ENCODE results near the gene CCDC187.
A peak's percentile ranks its signal among the peaks of the same experiment; 100 is the strongest.

The CCDC187 gene

DNA sequence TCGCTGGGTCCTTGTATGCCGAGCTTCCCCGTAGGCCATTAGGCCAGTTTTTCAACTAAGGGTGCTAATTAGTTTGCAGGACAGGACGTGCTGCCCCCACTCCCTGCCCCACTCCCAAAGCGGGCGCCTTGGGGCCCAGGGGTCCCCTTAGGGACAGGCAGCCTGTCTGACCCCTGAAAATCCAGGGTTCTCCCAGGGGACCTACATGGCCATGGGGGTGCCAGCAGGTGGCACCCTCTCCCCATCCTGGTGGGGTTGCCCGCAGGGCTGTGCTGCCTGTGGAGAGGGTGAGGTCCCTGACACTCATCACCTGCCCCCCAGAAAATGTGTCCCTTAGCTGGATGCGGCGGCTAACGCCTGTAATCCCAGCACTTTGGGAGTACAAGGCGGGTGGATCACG is 8.5 kb upstream of the CCDC187 start:
- peak in 28 of 58 donors; percentile 10 to 51 (median 24) for DNase-seq

DNA sequence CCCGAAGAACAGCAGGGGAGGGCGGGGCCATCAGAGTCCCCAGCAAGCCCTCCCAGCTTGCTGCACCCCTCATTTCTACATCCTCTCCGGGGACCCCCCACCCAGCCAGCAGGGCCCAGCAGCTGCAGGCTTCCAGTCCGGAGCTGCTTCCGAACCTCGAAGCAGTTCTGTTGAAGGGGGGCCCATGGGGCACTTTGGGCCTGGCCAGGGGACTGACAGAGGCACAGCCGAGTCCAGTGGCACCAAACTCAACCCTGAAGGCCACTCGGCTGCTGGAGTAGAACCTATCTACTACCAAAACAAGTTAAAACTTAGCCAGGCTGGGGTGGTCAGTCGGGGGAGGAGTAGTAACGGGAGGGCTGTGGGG is 8.1 kb upstream of the CCDC187 start:
- DNase-seq, result no peak

DNA sequence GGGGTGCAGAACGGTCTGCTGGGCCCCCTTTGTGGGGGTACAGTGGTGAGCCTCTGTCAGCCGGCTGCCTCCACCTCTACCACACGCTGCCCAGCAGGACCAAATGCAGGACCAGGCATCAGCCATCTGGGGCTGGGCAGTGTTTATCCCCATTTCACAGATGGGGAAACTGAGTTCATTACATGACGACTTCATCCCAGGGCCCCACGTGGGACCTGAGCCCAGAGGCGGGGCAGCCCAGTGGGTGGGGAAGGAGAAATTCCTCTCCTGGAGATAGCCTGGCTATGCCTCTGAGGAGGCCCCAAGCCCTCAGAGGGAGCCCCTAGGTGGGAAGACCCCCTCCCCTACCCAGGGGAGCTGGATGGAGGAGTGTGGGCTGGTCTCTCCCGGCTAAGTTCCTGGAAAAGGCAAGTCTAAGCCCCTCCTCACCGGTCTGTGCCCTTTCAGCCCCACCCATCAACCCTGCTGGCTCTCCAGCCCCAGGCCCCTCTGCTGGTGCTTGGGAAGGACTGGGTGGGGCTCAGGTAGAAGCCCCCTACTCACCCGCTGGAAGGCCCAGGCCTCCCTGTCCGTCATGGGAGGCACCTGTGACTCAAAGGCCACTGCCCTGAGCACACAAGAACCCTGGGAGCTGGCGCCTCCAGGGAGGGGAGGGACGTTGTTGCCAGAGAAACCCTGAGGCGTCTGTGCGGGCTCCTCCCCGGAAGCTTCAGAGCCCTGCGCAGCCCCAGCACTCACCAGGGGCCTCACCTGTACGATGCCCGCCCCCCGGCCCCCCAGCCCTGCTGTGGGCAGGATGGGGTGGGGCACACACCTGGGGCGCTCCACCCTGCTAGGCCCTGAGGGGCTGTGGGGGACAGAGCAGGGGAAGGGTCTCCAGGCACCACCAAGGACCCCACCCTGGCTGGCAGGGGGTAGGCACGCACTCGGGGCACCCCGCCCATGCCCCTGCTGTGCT is 7.4 kb upstream of the CCDC187 start:
- no peak for DNase-seq

DNA sequence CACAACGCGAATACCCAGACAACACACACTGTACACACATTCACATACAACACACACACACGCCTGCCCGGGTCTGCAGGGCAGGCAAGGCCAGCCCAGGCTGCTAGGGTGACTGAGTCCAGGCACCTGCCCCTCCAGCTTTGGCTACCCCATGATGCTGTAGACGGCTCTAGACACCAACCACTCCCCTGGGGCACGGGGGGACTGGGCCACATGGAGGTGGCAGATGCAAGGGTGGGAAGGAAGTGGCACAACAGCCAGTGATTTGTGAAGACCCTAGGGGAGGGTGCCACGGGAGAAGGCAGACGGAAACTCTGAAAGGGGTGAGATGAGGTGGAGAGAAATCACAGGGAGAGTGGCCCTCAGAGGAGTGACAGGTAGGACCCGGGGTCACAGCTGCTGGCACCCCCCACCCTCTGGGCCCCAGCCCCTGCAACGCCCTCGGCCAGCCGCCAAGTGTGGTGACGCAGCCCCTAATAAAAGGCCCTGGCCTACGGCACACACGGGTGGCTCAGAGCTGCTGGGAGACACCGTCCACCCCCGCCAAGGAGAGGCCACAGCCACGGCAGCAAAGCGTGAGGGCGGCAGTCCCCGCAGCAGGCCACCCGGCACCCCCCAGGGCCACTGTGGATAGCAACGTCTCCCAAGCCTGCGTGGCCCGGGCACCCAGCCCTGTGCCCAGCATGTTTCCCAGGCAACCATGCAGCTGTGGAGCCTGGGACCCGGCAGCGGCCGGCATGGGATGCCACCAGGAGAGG is 6.6 kb upstream of the CCDC187 start:
- DNase-seq, result no peak

DNA sequence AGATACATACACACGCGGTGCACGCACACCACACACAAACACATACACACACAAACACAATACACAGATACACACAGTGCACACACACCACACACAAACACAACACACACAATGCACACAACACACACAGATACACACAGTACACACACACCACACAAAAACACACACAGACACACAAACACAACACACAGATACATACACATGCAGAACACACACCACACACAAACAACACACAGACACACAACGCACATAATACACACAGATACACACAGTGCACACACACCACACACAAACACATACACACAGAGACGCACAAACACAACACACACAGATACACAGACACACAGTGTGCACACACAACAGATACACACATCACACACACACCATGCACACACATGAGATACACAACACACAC is 5.9 kb upstream of the CCDC187 start:
- no peak for DNase-seq

DNA sequence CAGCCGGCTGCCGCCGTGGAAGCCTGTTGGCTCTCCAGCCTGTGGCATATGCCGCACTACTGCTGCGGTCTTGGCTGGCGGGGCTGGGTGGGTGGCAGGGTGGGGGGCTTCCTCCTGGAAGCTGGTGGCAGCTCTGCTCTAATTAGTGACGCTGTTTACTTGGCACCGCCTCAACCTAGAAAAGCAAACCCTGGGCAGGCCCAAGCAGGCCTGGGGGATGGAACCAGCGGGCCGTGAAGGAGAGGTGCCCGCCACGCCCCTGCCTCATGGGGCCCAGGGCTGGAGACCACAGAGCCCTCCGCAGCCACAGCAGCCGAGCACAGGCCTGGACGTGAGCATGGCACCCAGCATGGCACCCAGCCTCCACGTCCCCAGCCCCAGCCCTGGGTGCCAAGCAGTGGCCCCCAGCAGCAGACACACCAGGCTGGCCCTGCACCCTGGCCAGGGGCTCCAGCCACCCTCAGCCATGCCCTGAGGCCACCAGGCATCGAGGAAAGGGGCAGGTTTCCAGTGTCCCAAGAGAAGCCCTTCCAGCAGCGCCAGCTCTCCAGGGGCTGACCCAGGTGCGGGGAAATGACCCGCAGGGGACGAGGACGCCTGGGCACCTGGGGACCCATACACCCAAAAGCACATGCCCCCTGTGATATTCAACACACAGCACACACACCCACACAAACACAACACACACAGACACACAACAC is 5.4 kb upstream of the CCDC187 start:
- DNase-seq, result no peak

DNA sequence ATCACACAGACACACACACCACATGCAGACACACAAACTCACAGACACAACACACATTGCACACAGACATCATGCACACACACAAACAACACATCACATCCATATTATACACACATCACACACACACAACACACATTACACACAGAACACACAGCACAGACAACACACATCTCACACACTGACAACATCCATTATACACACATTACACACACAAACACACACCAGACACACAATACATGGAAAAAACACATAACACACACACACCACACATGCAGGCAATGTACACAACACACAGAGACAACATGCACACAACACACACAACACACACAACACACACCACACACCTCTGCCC is 4.8 kb upstream of the CCDC187 start:
- DNase-seq, result no peak

DNA sequence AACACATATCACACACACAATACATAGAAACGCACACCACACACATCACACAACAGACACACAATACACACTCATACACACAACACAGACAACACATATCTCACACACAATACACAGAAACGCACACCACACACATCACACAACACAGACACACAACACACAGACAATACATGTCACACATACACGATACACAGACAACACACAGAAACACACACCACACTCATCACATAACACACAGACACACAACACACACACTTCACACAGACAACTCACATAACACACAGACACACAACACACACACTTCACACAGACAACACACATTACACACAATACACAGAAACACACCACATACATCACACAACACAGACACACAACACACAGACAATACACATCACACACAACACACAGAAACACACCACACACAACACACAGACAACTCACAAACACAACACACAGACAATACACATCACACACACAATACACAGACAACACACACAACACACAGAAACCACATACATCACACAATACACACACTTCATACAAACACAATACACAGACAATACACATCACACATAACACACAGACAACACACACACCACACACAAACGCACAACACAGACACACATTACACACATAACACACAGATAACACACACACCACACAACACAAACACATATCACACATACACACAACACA is 4.3 kb upstream of the CCDC187 start:
- DNase-seq, result no peak

DNA sequence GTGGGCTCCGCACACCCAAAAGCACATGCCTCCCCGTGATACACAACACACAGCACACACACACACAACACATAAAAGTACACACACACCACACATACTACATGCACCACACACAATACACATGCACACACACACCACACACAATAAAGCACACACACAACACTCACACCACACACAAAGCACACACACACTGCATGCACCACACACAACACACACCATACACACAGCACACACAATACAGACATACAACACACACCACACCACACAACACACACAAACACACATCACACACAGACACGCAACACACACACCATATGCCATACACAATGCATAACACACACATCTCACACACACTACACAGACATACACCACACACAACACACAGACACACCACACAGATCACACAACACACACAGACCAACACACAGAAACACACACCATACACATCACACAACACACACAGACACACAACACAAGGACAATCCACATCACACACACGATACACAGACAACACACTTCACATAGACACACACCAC is 3.4 kb upstream of the CCDC187 start:
- DNase-seq, result no peak

DNA sequence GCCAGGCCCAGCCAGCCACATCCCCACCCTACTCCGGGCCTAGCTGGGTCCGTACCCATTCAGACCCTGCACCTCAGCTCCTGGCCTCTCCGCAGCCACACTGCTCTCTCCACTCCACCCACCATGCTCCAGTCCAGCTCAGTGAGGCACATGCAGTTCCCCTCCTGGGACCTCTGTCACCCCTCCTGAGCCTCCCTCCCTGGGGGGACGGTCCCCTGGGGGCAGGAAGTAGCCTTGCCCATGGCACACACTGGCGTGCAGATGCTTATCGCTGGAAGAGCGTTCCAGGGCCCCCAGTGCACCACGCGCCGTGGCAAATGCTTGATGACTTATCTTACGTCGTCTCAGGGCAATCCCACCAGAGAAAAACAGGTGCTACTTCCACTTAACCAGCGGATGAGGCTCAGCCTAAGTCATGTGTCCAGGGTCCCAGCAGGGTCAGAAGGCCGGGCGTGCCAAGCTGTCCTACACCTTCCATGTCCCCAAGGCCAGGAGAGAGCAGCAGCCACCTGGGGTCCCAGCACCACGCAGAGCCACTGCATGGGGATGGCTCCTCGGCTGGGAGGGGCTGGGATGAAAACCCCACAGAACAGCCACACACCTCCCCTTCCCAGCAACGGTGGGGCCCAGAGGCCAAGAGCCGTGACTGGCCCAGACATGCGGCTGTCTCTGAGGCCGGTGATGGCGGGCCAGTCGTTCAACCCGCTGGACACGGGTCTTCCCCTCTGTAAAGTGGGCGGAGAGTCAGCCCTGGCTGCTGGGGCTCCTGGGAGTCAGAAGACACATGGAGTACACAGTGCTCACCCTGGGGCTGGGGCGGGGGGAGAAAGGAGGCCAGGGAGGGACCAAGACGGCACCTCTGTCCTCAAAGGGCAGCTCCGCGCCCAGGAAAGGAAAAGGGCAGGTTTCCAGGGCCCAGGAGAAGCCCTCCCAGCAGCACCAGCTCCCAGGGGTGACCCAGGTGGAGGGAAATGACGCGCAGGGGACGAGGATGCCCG is 2.6 kb upstream of the CCDC187 start:
- no peak for DNase-seq

DNA sequence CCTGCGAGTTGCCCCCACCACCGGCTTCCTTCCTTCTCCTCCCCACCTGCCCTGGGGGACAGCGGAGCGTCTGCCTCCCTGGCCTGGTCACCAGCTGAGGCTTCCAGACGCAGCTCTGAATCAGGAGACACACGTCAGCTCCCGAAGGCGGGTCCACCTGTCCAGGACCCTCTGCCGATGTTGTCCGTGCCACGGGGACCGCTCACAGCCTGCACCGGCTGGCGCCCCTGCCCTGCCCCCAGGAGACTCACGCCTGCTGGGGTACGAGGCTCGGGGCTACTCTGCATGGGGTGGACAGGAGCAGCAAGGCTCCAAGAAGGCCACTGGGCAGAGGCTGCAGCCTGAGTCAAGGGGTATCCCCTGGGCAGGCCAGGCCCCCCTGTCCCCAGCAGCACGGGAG is 1.9 kb upstream of the CCDC187 start:
- no peak for DNase-seq

DNA sequence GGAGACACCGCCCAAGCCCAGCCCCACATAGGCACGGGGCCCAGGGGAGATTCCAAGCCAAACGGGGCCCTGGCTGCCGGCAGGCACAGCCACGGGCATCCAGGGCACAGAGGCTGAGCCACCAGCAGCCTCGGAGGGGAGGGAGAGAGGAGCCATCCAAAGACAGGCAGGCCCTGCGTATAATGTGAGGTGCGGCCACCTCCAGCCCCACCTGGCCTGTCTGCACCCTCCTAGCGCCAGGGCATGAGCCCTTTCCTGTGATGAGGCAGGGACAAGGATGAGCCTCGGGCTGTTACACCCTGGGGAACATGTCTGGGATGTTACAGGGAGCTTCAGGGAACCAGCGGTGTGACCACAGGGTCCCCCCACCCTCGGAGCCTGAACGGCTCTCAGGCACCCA is 1.1 kb upstream of the CCDC187 start:
- DNase-seq, result no peak

DNA sequence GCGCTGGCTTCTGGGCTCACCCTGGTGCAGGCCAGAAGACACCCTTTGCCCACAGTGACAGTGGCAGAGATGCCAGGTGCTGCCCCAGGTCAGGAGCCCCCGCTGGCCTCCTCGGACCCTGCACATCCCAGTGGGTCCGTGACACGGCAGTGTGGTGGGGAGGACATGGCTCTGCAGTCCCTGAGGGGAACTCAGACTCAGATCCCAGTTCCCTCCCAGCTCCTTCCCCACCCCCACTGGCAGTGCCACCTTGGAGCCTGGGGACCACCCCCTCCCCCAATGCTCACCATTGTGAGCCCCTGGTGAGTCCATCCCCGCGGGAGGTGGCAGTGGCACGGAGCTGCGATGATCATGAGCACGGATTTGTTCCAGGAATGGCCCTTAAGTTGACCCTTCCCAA is 562 bp upstream of the CCDC187 start:
- no peak for DNase-seq

DNA sequence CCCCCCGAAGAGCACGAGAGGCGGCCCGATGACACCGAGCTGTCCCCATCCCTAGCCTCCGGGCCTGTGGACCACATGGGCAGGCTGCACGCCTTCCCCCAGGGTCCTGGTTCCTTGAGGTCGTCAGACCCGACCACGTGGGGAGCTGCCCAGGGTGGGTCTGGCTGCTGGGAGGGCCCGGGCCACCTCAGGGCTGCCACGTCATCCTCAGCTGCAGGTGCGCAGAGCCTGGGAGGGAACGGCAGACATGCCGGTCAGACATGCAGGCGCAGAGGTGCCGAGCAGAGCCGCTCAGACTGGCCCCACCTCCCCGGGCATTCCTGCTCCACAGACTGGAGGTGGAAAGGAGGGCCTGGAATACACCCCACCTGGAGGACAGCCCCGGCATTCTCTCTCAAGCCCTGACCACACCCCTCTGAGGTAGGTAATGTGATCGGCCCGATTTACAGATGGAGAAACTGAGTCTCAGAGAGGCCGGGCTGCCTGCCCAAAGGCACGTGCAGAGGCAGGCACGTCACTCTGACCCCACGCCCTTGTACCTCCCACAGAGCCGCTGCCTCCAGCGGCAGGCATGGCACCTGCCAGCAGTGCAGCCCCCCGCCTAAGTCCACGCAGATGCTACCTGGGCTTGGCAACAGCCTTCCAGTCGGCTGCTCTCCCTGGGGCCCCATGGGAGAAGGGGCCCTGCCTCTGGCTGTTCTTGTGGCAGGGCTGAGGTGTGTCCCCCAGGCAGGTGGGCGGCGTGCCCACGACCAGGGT is 649 bp downstream of the CCDC187 start:
- DNase-seq, result no peak

DNA sequence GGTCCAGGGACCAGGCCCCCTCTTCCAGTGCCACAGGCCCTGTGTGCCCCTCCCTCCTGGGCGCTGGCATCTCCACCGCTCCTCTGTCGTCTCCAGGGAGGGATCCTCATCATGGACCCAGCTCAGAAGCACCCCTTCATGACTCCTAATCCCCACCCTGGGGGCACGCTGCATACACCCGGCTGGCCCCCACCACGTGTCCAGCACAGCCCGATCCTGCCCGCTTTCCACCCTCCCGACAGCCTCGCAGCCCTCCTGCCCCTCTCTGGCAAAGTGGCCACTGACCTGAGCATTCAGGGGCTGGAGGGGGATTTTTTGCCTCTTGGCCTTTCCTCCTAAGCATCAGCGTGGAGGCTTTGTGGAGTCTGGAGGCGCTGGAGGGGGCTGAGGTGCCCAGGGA is 1.4 kb downstream of the CCDC187 start:
- no peak for DNase-seq

DNA sequence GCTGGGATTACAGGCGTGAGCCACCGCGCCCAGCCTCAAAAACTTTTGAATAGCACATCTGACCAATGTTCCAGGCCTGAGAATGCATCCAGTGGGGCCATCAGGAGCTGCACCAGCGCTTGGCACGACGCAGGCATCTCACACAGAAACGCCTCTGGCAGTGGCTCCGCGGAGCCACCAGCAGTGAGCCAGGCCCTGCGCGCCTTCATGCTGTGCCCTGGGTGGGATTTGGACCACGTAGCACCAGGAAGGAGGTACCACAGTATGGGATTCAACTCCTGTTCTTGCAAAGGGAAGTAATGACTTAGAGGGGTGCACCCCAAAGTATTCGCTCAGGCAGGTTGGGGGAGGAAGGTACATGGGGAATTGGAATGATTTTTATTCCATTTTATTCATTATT is 3.0 kb downstream of the CCDC187 start:
- no peak for DNase-seq

DNA sequence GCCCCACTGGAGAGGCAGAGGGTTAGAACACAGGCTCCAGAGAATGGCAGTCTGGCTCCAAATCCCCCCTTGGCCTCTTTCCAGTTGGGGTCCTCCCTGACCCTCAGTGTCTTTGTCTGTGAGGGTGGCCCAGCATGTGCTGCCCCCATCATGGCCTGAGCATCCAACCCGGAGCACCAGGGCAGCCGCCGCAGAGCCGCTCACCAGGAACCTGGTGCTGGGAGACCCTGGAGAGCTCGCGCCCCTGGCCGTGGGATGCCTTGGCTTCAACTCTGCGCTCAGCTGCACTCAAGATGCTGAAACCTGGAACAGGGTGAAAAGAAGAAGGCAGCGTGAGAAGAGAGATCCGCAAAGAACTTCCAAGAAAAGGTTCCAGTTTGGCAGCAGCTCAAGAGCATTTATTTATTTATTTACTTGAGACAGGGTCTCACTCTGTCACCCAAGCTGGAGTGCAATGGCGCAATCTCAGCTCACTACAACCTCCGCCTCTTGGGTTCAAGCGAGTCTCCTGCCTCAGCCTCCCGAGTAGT is 3.8 kb downstream of the CCDC187 start:
- DNase-seq, result no peak

DNA sequence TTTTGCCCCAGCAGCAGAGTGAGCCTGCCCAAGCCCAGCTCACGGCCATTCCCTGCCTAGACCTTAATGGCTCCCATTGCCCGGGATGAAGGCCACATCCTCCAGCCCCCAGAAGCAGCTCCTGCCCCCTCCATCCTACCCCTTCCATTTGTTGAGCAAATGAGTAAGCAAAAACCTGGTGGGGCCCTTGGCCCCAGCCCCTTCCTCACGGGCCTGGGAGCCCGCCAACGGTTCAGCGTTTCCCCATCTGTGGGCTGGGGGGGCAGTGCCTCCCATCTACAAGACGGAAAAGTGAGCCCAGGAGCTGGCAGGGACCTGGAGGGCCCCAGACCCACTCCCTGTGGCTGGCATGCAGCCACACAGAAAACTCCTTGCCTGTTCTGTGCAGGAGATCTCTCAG is 4.4 kb downstream of the CCDC187 start:
- DNase-seq, result no peak

DNA sequence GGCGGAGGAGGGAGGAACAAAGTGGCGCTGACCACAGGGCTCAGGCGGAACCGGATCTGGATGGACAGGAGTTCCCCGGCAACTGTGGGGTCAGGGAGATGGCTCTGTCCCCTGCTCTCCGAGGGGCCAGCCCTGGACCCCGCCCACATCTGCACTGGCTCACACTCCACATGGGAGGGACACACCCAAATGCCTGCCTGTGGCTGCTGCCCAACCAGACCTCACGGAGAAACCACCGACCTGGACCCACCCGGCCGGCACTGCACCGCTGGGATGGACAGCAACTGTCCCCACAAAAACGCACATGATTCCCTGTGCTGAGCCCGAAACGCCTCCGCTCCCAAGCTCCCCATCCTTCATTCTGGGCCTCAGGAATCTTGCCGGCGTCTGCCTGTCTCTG is 4.8 kb downstream of the CCDC187 start:
- DNase-seq, result no peak

All from anterior cingulate cortex (tissue), 58 donors.